GM12891 (cell line): Measurements from ENCODE around the gene EXOC4.

Experiments
- DNase-seq: peaks from one replicate; pipeline ENCODE4 v3.0.0; 2011; ENCODE audit warnings: low spot score; ENCODE audit not compliant: insufficient read length
- FAIRE-seq: peaks from 2 replicates; lab custom pipeline; 2011; peaks lifted over from hg19 to GRCh38; lab: Jason Lieb, UNC
- PAX5 ChIP-seq: IDR thresholded peaks from 2 replicates; pipeline ENCODE4 v1.6.1; 2011; ENCODE audit warnings: low read length, moderate library complexity, mild to moderate bottlenecking; ENCODE audit not compliant: insufficient read depth, severe bottlenecking
- POLR2A ChIP-seq: IDR thresholded peaks from 2 replicates; pipeline ENCODE4 v1.6.1; 2011; ENCODE audit warnings: low read depth, low read length, control low read depth
- POLR2AphosphoS5 ChIP-seq: IDR thresholded peaks from 2 replicates; pipeline ENCODE4 v1.6.1; 2011; ENCODE audit warnings: low read depth, low read length, control low read depth
- POU2F2 ChIP-seq: IDR thresholded peaks from 2 replicates; pipeline ENCODE4 v1.6.1; 2011; ENCODE audit warnings: low read depth, mild to moderate bottlenecking, control low read depth, low read length, moderate library complexity
- SPI1 ChIP-seq: IDR thresholded peaks from 2 replicates; pipeline ENCODE4 v1.6.1; 2011; ENCODE audit warnings: low read depth, low read length, control low read depth
- TAF1 ChIP-seq: IDR thresholded peaks from 2 replicates; pipeline ENCODE4 v1.6.1; 2011; ENCODE audit warnings: low read depth, low read length, control low read depth

EXOC4 gene

DNA sequence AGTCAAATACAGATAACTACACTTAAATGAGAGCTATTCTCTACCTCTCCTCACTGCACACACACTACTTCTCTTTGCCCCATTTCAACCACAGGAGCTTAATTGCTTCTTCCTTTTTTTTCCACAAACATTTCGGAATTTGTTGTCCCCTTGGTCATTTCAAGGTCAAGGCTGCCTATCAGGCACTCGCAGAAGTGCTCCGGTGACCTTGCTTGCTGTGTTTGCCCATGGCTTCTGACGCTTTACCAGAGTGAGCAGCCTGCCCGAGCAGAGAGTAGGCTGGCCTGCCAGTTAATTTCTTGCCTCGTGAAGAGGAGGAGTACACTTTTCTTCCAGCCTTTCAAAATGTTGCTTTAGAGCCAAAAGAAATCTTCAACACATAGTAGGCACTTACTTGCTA is 577.2 kb downstream of the EXOC4 start:
- FAIRE-seq (no peak), DNase-seq (no peak)
- no peak for TF ChIP-seq POLR2AphosphoS5
- no peak for TF ChIP-seq TAF1
- TF ChIP-seq SPI1, result no peak
- TF ChIP-seq PAX5, result no peak
- TF ChIP-seq POLR2A, result no peak
- no peak for TF ChIP-seq POU2F2

DNA sequence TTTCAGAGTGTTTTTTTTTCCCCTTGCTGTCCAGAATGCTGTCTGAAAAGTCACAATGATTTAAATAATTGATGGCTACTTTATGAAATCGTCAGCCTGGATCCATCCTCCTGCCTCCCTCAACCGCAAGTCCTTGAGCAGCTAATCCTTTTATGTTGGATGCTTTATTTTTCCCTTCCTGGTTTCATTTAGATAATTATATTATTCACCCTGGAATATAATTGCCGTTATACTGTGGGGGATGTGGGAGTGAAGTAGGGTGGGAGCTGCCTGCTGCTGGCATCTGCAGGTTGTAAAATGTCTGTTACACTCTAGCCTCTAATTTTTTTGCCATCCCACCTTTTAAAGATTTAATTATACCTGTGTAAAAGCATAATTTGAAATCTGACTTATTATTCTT is 583.8 kb downstream of the EXOC4 start:
- FAIRE-seq (no peak), DNase-seq (no peak)
- TF ChIP-seq TAF1 (no peak), POLR2AphosphoS5 (no peak), POLR2A (no peak), PAX5 (no peak), POU2F2 (no peak), SPI1 (no peak)

GRCh38 chr7:133837224-133837623 is 584.3 kb downstream of the EXOC4 start:
- no peak for TF ChIP-seq PAX5
- no peak for TF ChIP-seq POU2F2
- TF ChIP-seq TAF1, result no peak
- TF ChIP-seq POLR2AphosphoS5, result no peak
- no peak for TF ChIP-seq POLR2A
- TF ChIP-seq SPI1, result no peak
- DNase-seq (no peak), FAIRE-seq (no peak)

DNA sequence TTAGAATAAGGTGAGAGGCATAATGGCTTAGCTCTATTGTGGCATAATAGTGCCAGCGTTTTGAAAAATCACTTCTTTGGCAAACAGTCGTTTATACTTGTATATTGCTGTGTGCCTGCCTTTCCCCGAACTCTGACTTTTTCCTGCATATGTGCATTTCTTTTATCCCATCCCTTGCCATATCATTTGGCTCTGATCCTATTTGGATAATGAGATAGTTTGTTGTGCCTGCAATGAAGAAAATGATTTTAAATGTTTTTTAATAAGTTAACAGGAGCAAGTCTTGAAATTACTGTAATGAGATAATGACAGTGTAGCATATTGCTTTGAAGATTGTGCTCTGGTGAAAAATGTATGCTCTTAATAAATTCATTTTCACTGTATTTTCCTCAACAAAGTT is 586.2 kb downstream of the EXOC4 start:
- TF ChIP-seq PAX5, result no peak
- TF ChIP-seq TAF1, result no peak
- TF ChIP-seq POLR2A, result no peak
- no peak for TF ChIP-seq POU2F2
- TF ChIP-seq POLR2AphosphoS5, result no peak
- TF ChIP-seq SPI1, result no peak
- no peak for FAIRE-seq
- DNase-seq, result no peak

DNA sequence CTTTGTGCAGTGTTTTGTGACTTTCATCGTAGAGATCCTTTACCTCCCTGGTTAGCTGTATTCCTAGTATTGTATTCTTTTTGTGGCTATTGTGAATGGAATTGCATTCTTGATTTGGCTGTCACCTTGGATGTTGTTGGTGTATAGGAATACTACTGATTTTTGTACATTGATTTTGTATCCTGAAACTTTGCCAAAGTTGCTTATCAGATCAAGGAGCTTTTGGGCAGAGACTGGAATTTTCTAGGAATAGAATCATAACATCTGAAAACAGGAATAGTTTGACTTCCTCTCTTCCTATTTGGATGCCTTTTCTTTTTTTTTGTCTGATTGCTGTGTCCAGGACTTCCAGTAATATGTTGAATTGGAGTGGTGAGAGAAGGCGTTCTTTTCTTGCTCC is 590.5 kb downstream of the EXOC4 start:
- no peak for DNase-seq
- no peak for TF ChIP-seq POU2F2
- no peak for TF ChIP-seq SPI1
- TF ChIP-seq TAF1, result no peak
- no peak for TF ChIP-seq PAX5
- TF ChIP-seq POLR2A, result no peak
- TF ChIP-seq POLR2AphosphoS5, result no peak
- no peak for FAIRE-seq

- FAIRE-seq, result no peak
- TF ChIP-seq POLR2AphosphoS5, result no peak
- no peak for TF ChIP-seq POLR2A
- TF ChIP-seq TAF1, result no peak
- TF ChIP-seq SPI1, result no peak
- no peak for TF ChIP-seq POU2F2
- no peak for TF ChIP-seq PAX5
- no peak for DNase-seq
These were observed 592.1 kb downstream of the EXOC4 start for GRCh38 chr7:133845005-133845404.

GRCh38 chr7:133846203-133846945 is 593.5 kb downstream of the EXOC4 start:
- FAIRE-seq, result no peak
- TF ChIP-seq POLR2AphosphoS5, result no peak
- TF ChIP-seq POU2F2, result no peak
- no peak for TF ChIP-seq PAX5
- no peak for TF ChIP-seq SPI1
- TF ChIP-seq POLR2A, result no peak
- no peak for TF ChIP-seq TAF1
- DNase-seq, result no peak

DNA sequence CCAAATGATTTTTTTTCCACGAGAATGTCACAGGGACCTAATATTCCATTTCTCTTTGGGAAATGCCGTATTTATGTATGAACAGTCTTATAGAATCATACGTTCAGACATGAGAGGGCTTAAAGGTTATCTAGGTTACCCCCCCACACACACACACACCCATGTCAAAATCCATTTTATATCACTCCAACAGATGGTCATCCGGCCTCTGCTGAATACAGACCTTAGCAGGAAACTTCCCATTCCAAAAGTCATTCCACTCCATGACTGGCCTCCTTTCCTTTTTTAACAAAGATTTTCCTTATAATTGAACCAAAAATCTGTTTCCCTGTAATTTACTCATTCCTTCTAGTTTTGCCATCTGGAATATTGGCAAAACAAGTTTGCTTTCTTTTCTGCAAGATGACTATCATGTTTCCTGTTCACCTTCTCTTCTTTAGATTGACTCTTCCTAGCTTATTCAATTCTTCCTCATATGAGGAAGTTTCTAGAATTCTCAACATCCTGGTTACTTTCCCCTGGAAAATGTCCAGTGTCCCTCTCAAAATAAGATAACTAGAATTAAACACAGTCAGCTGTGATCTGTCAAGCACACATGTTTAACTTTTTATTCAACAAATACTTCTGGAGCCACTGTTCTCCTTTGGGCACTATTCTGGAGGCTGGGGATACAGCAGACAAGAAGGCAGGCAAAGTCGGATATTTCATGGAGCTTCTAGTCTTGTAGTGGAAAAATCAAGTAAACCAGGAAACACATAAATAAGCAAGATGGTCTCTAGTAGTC is 597.8 kb downstream of the EXOC4 start:
- no peak for TF ChIP-seq SPI1
- no peak for TF ChIP-seq PAX5
- TF ChIP-seq TAF1, result no peak
- no peak for TF ChIP-seq POLR2AphosphoS5
- TF ChIP-seq POU2F2, result no peak
- TF ChIP-seq POLR2A, result no peak
- no peak for DNase-seq
- no peak for FAIRE-seq

- FAIRE-seq, result no peak
- no peak for DNase-seq
- TF ChIP-seq PAX5 (no peak), POLR2A (no peak), TAF1 (no peak), POU2F2 (no peak), SPI1 (no peak), POLR2AphosphoS5 (no peak)
These were observed 598.5 kb downstream of the EXOC4 start for GRCh38 chr7:133851411-133851810.

- peak; percentile 56 for FAIRE-seq
These were observed 600.9 kb downstream of the EXOC4 start for GRCh38 chr7:133853706-133854276.

More at GRCh38 chr7:133853706-133854276, 600.9 kb downstream of the EXOC4 start:
- DNase-seq, result no peak
- TF ChIP-seq POLR2AphosphoS5 (no peak), POU2F2 (no peak), SPI1 (no peak), POLR2A (no peak), TAF1 (no peak), PAX5 (no peak)
